GM23248 (cell line): ENCODE measurements around the gene F10.

ENCODE experiments used
- EZH2 ChIP-seq: fragments of 200-600 bp; sonication (generic); IDR thresholded peaks from 2 replicates; pipeline ENCODE4 v1.6.1; 2018; ENCODE audit warnings: antibody characterized with exemption, mild to moderate bottlenecking; ENCODE audit not compliant: insufficient read depth, poor library complexity, severe bottlenecking
- EZH2phosphoT487 ChIP-seq: fragments of 200-600 bp; sonication (generic); IDR thresholded peaks from 2 replicates; pipeline ENCODE4 v1.6.1; 2018; ENCODE audit warnings: antibody characterized with exemption, moderate library complexity, mild to moderate bottlenecking, low read depth; ENCODE audit not compliant: insufficient read depth

DNA sequence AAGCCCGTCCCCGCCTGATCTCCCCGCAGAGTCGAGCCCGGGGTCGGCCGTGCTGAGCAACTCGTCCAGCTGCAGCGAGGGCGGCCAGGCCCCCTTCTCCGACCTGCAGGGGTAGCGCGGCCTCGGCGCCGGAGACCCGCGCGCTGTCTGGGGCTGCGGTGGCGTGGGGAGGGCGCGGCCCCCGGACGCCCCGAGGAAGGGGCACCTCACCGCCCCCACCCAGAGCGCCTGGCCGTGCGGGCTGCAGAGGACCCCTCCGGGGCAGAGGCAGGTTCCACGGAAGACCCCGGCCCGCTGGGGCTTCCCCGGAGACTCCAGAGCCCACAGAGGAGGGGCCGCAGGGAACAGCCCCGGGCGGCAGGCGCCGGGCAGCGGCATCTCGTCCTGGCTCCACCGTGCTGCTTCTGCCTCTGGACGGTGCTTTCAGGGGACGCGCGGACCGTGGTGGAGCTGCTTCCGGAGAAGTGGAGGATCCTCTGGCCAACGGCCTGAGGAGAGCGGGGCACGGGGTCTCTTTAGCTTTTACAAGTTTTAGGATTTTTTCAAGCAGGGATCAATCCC is 25.8 kb upstream of the F10 start:
- TF ChIP-seq EZH2 (no peak), EZH2phosphoT487 (no peak)
